Panc1 (cell line): ENCODE results near the gene FBN1.

Experiments
- POLR2AphosphoS5 ChIP-seq: IDR thresholded peaks from 2 replicates; pipeline ENCODE4 v1.6.1; 2012; ENCODE audit warnings: mild to moderate bottlenecking, low read depth, low read length, moderate library complexity
- SIN3A ChIP-seq: IDR thresholded peaks from 2 replicates; pipeline ENCODE4 v1.6.1; 2012; ENCODE audit warnings: low read depth, mild to moderate bottlenecking, low read length, moderate library complexity, borderline replicate concordance; ENCODE audit not compliant: insufficient read depth
- TCF7L2 ChIP-seq: IDR thresholded peaks from 2 replicates; pipeline ENCODE4 v1.6.1; 2011; ENCODE audit warnings: mild to moderate bottlenecking, low read depth, low read length, inconsistent platforms
- TF ChIP-seq, protein P1 (sequence below): fragments of 450-650 bp; IDR thresholded peaks from 2 replicates; pipeline ENCODE4 v1.5.1; 2017; ENCODE audit warnings: mild to moderate bottlenecking
- TF ChIP-seq, protein P2 (sequence below), 2 experiments: IDR thresholded peaks; 2 replicates each; pipeline ENCODE4 v1.6.1; 2011 to 2012; ENCODE audit warnings: low read depth in 2 of 2, control low read depth in 1 of 2, low read length in 1 of 2, mild to moderate bottlenecking in 1 of 2, moderate library complexity in 1 of 2; ENCODE audit not compliant: insufficient read depth in 1 of 2

DNA sequence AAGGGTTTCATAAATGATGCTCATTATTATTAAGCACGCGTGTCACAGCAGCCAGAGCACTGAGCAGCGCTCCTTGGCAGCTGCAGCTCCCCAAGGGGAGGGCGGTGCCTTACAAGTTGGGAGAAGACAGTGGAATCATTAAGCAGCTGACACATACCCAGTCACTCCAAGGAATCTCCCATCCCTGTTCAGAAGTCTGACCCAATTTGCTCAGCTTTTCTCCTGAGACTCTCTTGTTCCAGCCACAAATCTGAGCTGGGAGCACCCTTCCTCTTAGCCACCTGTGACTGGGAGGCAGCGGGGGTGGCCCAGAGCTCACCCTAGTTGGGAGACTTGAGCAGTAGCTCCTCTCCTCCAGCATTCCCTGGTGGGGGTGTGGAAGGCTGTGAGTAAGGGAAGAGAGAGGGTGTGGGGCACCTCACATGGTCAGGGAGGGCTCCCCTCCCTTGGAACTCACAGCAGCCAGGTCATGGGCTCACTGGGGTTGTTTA is 249.9 kb downstream of the FBN1 start:
- TF ChIP-seq, protein P1, sequence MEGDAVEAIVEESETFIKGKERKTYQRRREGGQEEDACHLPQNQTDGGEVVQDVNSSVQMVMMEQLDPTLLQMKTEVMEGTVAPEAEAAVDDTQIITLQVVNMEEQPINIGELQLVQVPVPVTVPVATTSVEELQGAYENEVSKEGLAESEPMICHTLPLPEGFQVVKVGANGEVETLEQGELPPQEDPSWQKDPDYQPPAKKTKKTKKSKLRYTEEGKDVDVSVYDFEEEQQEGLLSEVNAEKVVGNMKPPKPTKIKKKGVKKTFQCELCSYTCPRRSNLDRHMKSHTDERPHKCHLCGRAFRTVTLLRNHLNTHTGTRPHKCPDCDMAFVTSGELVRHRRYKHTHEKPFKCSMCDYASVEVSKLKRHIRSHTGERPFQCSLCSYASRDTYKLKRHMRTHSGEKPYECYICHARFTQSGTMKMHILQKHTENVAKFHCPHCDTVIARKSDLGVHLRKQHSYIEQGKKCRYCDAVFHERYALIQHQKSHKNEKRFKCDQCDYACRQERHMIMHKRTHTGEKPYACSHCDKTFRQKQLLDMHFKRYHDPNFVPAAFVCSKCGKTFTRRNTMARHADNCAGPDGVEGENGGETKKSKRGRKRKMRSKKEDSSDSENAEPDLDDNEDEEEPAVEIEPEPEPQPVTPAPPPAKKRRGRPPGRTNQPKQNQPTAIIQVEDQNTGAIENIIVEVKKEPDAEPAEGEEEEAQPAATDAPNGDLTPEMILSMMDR: no peak
- TF ChIP-seq, protein P2, sequence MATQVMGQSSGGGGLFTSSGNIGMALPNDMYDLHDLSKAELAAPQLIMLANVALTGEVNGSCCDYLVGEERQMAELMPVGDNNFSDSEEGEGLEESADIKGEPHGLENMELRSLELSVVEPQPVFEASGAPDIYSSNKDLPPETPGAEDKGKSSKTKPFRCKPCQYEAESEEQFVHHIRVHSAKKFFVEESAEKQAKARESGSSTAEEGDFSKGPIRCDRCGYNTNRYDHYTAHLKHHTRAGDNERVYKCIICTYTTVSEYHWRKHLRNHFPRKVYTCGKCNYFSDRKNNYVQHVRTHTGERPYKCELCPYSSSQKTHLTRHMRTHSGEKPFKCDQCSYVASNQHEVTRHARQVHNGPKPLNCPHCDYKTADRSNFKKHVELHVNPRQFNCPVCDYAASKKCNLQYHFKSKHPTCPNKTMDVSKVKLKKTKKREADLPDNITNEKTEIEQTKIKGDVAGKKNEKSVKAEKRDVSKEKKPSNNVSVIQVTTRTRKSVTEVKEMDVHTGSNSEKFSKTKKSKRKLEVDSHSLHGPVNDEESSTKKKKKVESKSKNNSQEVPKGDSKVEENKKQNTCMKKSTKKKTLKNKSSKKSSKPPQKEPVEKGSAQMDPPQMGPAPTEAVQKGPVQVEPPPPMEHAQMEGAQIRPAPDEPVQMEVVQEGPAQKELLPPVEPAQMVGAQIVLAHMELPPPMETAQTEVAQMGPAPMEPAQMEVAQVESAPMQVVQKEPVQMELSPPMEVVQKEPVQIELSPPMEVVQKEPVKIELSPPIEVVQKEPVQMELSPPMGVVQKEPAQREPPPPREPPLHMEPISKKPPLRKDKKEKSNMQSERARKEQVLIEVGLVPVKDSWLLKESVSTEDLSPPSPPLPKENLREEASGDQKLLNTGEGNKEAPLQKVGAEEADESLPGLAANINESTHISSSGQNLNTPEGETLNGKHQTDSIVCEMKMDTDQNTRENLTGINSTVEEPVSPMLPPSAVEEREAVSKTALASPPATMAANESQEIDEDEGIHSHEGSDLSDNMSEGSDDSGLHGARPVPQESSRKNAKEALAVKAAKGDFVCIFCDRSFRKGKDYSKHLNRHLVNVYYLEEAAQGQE (IDR thresholded peaks at IDR 0.05; ENCODE audit: insufficient read depth in 1 of 2, low read depth in 2 of 2, low read length in 1 of 2): no peak
- TF ChIP-seq SIN3A (no peak), POLR2AphosphoS5 (no peak), TCF7L2 (no peak)
